Colonic mucosa (tissue), 4 donors: ENCODE results near the gene NR2F2. TPM values are rescaled to one million over a fixed set of nuclear protein-coding genes. Genes with fewer than 3 reads are reported as not detected.

Source experiments
- DNase-seq: peaks from one replicate; pipeline ENCODE4 v3.0.0-alpha.2; 2020
- H3K27ac ChIP-seq: fragments of 200-600 bp; one replicate; pipeline ENCODE4 v1.8.0; 2021
- H3K27me3 ChIP-seq: fragments of 200-600 bp; one replicate; pipeline ENCODE4 v1.8.0; 2021
- H3K36me3 ChIP-seq: fragments of 200-600 bp; one replicate; pipeline ENCODE4 v1.8.0; 2021
- H3K4me1 ChIP-seq: fragments of 200-600 bp; one replicate; pipeline ENCODE4 v1.8.0; 2021; ENCODE audit warnings: mild to moderate bottlenecking
- H3K4me3 ChIP-seq: fragments of 200-600 bp; one replicate; pipeline ENCODE4 v1.8.0; 2021
- H3K9ac ChIP-seq, 2 donors: one replicate each; pipeline ENCODE4 v1.7.0; 2013; ENCODE audit warnings: control low read depth in 2 of 2, low read depth in 2 of 2, low read length in 2 of 2
- H3K9me3 ChIP-seq: fragments of 200-600 bp; one replicate; pipeline ENCODE4 v1.8.0; 2021
- intact Hi-C: fragments of 100-400 bp; cut with DNase I; formaldehyde crosslinking; loops from one replicate; pipeline ENCODE4 v1.14.1; 2022
- total RNA-seq, 2 donors: library from RNA; stranded (reverse); fragmentation: NEBNext Ultra II Directional in 1 of 2; extraction: Animal tissue kit (Norgen Biotek cat#: 25700) in 1 of 2; gene quantifications; one replicate each; pipeline ENCODE4 v1.2.1, GENCODE V29; 2021
- TF ChIP-seq, protein P1 (sequence below): fragments of 200-600 bp; IDR thresholded peaks from one replicate; pipeline ENCODE4 v1.8.0; 2022; ENCODE audit warnings: antibody characterized with exemption, mild to moderate bottlenecking
- donor health status: healthy.
- donor health status: DM: no; HTN: no; CAD: no.
- donor health status: DM: no; HTN: no; CAD: no.

Gene NR2F2
- total RNA-seq, 2 donors from 2014 or later = 25.7 to 35.0 TPM

DNA sequence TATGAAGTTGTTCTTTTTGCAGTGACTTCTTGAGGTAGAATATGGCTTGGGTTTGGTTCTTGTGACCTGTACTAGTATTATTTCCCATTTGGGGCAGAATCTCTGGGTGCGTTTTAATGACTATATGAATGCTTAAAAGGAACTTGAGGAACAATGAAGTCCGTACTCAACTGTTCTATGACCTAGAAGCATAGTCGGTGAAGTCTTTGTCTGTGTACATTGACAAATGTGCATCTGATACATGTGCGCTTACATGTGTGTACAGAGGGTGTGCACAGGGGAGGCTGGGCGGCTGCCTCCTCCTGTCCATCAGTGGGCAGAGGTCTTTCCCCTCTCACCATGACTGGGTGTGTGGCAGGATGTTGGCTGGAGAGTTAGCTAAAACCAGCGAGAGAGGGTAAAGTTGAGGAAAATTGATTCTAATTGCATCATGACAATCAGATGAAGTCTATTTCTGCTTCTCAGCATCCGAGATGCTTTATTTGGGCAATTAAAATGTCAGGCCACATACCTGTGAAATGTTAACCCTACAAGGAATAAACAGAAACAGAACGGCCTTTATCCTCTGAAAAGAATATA, 1.0 kb upstream of the NR2F2 start:
- H3K4me1 ChIP-seq = no peaks in the 10 kb centered on the region

DNA sequence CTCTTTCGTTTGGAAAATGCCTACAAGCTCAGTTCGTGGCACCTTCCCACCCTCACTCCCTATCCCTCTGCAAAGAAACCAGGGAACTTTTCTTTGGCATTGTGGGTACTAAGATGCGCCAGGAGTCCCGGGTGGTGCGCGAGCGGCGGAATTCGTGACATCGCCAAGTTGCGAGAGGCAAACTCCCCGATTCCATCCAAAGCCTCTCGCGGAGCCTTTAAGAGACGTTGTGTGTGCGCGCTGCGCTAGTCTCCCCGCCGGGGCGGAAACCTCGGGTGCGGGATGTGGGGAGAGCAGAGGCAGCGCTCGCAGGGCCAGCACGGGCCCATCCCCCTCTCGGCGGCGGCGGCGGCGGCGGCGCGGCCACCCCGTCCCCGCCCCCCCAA, 443 bp upstream of the NR2F2 start:
- intact Hi-C loops = no loop called here
- DNase-seq = peak; percentile 69
- H3K9ac ChIP-seq = peak overlapping the region; percentile 54 to 86

More for the DNA sequence above, 1.0 kb upstream of the NR2F2 start:
- peak overlapping the region; percentile 66 for H3K27ac ChIP-seq
- peaks cover 14% of the 10 kb centered on the region for H3K27me3 ChIP-seq
- intact Hi-C loops = loop anchor here (10.0 kb wide), 1 partner anchor 905 kb away; no protein-coding TSS in a partner anchor
- H3K9ac ChIP-seq = peak overlapping the region; percentile 54 to 86
- H3K36me3 ChIP-seq = no peaks in the 10 kb centered on the region
- TF ChIP-seq, protein P1, sequence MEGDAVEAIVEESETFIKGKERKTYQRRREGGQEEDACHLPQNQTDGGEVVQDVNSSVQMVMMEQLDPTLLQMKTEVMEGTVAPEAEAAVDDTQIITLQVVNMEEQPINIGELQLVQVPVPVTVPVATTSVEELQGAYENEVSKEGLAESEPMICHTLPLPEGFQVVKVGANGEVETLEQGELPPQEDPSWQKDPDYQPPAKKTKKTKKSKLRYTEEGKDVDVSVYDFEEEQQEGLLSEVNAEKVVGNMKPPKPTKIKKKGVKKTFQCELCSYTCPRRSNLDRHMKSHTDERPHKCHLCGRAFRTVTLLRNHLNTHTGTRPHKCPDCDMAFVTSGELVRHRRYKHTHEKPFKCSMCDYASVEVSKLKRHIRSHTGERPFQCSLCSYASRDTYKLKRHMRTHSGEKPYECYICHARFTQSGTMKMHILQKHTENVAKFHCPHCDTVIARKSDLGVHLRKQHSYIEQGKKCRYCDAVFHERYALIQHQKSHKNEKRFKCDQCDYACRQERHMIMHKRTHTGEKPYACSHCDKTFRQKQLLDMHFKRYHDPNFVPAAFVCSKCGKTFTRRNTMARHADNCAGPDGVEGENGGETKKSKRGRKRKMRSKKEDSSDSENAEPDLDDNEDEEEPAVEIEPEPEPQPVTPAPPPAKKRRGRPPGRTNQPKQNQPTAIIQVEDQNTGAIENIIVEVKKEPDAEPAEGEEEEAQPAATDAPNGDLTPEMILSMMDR = no peak
- H3K9me3 ChIP-seq = no peaks in the 10 kb centered on the region
- peak; percentile 19 for DNase-seq
- H3K4me3 ChIP-seq = peak overlapping the region; percentile 36

DNA sequence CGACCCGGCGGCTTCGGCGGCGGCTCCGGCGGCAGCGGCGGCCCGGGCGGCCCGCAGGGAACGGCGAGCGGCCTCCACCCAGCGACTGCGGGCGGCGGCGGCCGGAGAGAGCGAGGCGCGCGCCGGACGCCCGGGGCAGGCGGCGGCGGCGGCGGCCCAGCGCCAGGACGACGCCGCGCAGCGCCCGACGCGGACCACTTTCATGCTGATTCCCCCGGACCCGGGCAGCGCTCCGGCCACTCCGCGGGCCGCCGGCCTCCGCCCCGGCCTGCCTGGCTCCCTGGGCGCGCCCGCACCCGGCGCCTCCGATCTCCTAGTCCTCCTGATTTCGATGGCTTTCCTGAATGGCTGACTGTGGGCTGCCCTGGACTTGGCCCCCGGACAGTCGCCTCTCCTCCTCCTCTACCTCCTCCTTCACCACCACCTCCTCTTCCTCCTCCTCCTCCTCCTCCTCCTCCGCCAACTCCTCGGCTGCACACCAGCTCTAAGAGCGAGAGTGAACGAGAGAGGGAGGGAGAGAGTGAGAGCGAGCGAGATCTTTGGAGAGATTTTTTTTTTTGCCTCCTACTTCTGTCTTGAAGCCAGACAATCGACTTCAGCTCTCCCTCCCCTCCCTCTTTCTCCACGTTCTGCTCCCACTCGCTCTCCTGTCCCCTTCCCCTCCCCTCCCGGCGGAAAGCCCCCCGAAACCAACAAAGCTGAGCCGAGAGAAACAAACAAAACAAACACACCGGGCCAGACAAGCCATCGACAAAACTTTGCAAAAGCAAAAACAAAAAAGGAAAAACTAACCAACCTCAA, 844 bp downstream of the NR2F2 start:
- Histone ChIP-seq H3K9ac (peak overlapping the region; percentile 82 to 83), H3K27me3 (peaks cover 4% of the 10 kb centered on the region), H3K4me1 (no peaks in the 10 kb centered on the region), H3K27ac (peak overlapping the region; percentile 95), H3K36me3 (no peaks in the 10 kb centered on the region), H3K9me3 (no peaks in the 10 kb centered on the region), H3K4me3 (peak overlapping the region; percentile 50)
- DNase-seq = peak; percentile 49
- intact Hi-C loops = no loop called here
- TF ChIP-seq, protein P1 = no peak

More for the DNA sequence above, 443 bp upstream of the NR2F2 start:
- peak overlapping the region; percentile 36 for H3K4me3 ChIP-seq
- H3K9me3 ChIP-seq = no peaks in the 10 kb centered on the region
- H3K4me1 ChIP-seq = no peaks in the 10 kb centered on the region
- H3K27ac ChIP-seq = peak overlapping the region; percentile 66
- TF ChIP-seq, protein P1 = no peak
- peaks cover 11% of the 10 kb centered on the region for H3K27me3 ChIP-seq
- no peaks in the 10 kb centered on the region for H3K36me3 ChIP-seq

DNA sequence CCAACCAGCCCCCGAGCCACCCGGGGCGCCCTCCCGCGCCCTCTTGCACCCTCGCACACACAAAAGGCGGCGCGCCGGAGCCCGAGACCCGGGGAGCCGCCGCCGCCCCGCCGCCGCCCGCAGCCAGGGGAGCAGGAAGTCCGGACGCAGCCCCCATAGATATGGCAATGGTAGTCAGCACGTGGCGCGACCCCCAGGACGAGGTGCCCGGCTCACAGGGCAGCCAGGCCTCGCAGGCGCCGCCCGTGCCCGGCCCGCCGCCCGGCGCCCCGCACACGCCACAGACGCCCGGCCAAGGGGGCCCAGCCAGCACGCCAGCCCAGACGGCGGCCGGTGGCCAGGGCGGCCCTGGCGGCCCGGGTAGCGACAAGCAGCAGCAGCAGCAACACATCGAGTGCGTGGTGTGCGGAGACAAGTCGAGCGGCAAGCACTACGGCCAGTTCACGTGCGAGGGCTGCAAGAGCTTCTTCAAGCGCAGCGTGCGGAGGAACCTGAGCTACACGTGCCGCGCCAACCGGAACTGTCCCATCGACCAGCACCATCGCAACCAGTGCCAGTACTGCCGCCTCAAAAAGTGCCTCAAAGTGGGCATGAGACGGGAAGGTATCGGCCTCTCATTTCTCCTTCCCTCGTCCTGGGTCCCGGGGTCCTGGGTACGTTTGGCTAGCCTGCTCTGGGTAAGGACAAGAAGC, 1.6 kb downstream of the NR2F2 start:
- peak overlapping the region; percentile 50 for H3K4me3 ChIP-seq
- no peaks in the 10 kb centered on the region for H3K4me1 ChIP-seq
- peak overlapping the region; percentile 84 for H3K27ac ChIP-seq
- no peaks in the 10 kb centered on the region for H3K27me3 ChIP-seq
- intact Hi-C loops = no loop called here
- H3K36me3 ChIP-seq = no peaks in the 10 kb centered on the region
- H3K9ac ChIP-seq = peak overlapping the region; percentile 82 to 97
- TF ChIP-seq, protein P1 = no peak
- peak; percentile 53 for DNase-seq
- no peaks in the 10 kb centered on the region for H3K9me3 ChIP-seq

DNA sequence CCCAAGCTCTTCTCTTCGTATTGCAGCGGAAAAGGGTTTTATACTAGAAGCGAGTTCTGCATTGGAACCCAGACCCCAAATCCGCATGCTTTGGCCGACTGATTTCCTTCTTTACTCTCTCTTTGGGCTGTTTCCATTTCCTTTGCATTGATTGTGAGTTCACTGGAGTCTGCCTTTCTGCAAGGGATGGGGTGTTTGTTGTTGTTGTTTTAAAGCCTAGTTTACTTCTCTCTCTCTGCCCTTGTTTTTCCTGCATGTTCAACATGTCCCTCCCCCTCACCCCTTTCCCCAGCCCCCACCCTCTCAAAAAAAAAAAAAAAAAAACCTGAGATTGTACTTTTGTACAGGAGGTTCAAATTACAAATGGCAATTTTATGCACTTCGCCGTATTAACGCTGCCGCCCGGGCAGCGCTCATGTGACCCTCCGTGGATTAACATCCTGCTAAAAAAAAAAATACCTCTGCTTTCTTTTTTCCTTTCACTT, 2.2 kb downstream of the NR2F2 start:
- peak overlapping the region; percentile 50 for H3K4me3 ChIP-seq
- H3K36me3 ChIP-seq = no peaks in the 10 kb centered on the region
- H3K27ac ChIP-seq = peak overlapping the region; percentile 84
- TF ChIP-seq, protein P1 = no peak
- intact Hi-C loops = no loop called here
- no peaks in the 10 kb centered on the region for H3K4me1 ChIP-seq
- no peaks in the 10 kb centered on the region for H3K9me3 ChIP-seq
- no peaks in the 10 kb centered on the region for H3K27me3 ChIP-seq
- no peak for DNase-seq
- peak overlapping the region; percentile 84 to 97 for H3K9ac ChIP-seq
